Inflammatory macrophage treated with lipopolysaccharide for 1 hour (primary cell): ENCODE measurements around the gene TCF3.
"Not testable (repeated sequence)": the region's sequence is repeated elsewhere in the genome, so short reads cannot be mapped to it uniquely, and the experiment has no call there.

Experiments used
- DNase-seq, 2 donors: peaks; one replicate each; pipeline ENCODE4 v3.0.0-alpha.2; 2020 to 2022

Gene TCF3

DNA sequence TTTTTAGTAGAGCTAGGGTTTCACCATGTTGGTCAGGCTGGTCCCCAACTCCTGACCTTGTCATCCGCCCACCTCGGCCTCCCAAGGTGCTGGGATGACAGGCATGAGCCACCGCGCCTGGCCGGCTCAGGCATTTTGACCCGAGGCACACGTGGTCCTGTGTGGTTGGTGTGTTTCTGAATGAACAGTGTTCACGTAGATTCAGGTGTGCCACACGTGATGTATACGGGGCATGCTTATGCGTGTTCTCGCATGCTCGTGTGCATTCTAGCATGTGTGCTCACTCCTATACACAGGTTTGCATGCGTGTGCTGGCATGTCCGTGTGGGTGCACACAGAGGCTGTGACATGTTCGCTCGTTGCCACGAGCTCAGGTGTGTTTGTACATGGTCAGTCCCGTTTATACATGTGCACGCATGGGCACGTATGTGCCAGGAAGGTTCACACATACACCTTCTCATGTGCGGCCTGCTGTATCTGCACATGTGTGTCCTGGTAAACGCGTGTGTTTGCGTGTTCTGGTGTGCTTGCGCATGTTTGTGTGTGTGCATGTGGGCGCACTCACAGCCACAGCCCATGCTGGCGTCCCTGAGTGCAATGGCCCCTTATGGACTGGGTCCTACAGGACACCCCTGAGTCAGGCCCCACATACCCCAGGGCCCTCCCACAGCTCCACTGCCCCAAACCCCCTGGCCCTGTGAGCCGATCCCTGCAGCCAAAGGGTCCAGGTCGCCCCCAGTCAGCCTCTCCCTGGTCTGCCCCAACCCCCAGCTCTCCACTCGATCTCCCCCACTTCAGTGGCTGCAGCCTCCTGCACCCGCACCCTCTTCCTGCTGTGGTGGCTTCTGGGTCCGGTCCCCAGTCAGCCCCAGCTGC lies 20.6 kb upstream of the TCF3 start:
- DNase-seq: no peak

DNA sequence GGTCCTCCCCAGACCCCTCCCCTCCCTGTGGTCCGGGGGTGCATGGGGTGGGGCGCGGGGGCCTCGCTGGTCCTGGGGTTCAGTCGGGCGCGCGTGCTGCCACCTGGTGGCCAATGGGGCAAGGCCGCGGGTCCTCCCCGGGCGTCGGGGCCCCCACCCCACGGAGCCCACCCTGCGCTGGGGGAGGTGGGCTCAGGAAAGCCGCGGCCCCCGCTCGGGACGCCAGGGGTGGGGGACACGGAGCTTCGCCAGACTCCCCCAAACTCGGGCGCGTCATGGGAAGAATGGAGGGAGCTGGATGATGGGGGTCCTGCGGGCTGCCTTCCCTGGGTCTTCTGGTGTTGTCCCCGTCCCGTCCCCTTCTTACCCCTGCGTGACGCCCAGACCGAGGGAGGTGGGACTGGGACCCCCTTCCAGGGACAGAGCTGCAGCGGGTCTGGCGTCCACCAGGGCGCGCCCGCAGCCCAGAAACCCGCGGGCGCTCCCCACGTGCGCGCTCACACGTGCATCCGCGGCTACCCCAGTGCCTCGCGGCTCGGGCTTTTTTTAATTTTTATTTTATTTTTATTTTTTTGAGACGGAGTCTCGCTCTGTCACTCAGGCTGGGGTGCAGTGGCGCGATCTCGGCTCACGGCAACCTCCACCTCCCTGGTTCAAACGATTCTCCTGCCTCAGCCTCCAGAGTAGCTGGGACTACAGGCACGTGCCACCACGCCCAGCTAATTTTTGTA lies 19.8 kb upstream of the TCF3 start:
- no peak for DNase-seq

DNA sequence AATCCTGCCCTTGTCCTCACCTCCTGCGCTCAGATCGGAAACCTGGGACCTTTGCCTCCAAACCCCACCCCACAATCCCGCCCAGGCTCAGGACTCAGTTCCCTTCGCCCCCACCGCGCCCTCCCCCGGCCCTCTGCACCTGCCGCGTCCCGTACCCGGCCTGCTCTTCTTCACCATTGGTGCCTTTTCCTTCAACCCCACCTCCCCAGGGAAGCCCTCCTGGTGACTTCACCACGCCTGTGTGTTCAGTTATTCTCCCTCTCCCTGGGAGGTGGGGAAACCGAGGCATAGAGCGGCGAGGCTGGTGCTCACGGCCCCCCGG lies 19.3 kb upstream of the TCF3 start:
- DNase-seq: no peak

DNA sequence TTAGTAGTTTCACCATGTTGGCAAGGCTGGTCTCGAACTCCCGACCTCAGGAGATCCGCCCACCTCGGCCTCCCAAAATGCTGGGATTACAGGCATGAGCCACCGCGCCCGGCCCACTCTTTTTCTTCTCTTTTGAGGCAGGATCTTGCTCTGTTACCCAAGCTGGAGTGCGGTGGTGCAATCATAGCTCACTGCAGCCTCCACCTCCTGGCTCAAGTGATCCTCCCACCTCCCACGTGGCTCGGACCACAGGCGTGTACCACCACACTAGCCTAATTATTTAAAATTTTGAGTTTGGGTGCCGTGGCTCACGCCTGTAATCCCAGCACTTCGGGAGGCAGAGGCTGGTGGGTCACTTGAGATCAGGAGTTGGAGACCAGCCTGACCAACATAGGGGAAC lies 18.3 kb upstream of the TCF3 start:
- peak; percentile 59 for DNase-seq

DNA sequence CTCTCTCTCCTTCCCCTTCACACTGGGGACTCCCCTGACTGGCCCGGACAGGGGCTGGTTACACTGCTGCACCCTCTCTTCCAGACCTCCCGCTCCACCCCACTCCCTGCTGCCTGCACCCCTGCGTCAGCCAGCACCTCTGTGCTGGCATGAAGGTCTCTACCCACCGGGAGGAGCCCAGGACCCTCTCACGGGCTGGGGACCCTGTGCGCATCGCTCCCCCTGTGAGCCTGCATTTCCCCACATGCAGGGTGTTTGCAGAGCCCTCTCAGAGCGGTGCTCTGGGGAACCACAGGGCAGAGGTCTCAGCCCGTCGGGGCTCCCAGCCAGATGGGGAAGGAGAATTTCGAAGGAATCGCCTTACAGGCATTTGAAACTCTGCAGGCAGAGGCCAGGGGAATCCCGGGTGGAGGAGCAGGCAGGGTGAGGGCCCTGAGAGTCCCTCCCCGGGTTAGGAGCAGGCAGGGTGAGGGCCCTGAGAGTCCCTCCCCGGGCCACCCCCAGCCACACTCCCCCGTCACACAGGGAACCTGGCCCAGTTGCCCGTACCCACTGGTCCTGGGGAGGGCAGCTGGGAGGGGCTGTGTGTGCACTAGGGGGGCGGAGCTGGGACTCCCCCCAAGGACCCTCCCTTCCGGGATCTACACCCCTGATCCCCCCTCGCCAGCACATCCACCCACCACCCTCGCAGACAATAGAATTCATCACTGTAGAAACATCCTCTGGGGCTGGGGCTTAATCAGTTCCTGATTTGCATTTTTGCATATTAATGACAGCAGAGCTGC lies 16.3 kb upstream of the TCF3 start:
- DNase-seq: peak; percentile 11 to 49

DNA sequence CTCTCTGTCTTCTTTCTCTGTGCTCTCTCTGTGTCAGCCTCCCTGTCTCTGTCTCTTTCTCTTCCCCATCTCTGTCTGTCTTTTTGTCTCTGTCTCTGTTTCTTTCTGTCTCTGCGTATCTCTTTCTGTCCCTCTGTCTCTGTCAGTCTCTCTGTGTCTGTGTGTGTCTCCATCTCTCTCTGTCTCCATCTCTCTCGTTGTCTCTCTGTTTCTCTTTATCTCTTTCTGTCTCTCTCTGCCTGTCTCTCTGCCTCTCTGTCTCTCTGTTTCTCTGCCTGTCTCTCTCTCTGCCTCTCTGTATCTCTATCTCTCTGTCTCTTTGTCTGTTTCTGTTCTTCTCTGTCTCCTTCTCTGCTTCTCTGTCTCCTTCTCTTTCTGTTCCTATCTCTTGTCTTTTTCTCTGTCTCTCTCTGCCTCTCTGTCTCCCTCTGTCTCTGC lies 15.7 kb upstream of the TCF3 start:
- no peak for DNase-seq

DNA sequence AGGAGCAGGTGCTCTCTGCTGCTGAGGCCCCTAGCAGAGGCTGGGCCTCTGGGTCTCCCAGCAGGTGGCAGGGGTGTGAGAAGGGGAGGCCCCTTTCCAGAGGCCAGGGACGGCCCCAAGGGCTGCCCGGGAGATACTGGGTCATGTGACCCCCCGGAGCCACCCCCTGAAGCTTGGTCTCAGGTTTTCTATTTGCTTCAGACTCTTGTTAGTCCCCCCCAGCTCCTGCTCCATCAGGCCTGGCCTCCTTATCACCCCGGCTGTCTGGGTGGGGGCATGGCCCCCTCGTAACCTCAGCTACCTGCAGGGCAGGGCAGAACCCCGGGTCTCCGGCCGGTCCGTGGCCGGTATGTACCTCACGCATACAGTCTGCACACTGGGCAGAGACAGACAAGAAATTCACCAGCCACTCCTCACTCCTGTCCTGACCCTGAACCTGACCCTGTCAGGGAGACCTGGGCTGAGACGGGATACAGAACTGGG lies 13.2 kb upstream of the TCF3 start:
- no peak for DNase-seq

DNA sequence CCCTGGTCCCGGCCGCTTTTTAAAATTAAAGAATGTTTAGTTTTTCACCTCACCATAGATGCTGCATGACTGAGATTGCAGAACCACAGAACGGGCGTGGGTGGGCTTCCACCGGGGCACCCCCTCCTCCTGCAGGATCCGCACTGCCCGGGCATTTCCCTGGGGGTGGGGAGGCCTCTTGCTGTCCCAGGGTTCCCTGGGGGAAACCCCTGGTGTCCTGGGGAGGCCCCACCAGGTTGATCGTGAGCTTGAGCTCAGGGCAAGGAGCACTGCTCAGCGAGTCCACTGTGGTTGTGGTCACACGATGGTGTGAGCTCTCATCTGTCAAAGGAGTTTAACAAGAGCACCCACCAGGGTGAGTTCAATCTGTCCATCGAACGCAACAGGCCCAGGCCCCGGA lies 11.4 kb upstream of the TCF3 start:
- peak in 1 of 2 donors; percentile 59 for DNase-seq

DNA sequence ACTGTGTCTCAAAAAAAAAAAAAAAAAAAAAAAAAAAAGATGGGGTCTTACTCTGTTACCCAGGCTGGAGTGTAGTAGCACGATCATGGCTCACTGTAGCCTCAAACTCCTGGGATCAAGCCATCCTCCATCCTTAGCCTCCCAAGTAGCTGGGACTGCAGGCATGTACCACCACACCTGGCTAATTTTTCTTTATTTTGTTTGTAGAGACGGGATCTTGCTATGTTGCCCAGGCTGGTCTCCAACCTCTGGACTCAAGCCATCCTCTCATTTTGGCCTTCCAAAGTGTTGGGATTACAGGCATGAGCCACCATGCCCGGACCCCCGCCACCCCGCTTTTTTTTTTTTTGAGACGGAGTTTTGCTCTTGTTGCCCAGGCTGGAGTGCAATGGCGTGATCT lies 10.8 kb upstream of the TCF3 start:
- not testable (repeated sequence) for DNase-seq

DNA sequence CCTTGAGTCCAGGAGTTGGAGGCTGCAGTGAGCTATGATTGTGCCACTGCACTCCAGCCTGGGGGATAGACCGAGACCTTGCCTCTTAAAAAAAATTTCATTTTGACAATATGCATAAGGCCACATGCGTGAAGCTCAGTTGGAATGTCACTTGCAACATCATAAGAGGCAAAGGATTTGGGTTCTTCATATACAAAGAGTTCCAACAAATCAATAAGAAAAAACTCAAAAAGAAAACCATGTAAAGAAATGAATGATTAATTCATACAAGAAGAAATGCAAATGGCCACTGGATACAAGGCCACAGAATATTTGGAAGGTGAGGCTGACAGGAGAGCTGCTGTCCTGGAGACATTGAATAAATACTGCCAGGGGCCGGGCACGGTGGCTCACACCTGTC lies 9.6 kb upstream of the TCF3 start:
- DNase-seq: no peak

DNA sequence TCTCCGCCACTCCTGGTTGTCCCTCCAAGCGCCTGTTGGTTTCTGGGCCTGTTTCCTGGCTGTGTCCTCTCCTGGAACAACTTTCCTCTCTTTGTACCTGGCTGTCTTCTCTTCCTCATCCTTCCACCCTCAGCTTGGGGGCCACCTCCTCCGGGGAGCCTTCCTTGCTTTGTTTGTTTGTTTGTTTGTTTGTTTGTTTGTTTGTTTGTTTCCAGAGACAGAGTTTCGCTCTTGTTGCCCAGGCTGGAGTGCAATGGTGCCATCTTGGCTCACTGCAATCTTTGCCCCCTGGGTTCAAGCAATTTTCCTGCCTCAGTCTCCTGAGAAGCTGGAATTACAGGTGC lies 6.6 kb upstream of the TCF3 start:
- DNase-seq: no peak

DNA sequence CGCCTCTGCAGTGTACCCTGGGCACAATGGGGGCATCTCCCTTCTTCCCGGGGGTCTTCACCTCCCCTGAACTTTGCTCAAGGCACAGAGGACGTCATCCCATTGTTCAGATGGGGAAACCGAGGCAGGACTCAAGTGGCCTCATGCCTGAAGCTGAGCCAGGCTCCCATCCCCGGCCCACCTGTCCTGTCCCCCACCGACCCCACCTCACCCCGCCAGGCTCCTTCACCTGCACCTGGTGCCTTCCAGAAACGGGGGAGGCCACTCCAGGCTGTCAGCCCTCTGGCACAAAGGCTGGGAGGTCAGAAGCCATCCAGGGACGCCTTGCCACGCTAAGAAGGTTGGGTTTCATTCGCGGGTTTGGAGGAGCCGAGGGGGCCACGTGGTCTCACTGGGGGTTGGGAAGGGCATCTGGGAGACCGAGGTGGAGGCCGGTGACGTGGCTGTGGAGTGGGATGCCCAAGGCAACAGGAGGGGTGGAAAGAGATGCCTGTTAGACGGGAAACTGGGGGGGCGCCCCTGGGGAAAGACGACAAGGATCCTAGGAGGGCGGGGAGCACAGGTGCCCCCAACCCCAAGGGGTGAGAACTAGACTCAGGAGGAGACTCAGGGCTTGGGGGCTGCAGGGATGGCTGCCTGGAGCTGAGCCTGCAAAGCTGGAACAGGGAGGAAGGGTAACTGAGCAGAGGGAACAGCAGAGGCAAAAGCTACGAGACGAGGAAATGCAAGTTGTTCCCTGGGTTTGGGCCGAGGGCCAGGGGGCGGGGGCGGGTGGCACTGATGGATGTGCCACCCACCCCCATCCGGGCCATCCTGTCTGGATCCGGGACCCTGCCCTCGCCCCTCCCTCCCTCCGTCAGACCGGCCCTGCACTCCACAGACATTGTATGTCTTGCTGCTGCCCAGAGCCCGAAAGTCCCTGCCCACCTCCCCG lies 6.0 kb upstream of the TCF3 start:
- no peak for DNase-seq

DNA sequence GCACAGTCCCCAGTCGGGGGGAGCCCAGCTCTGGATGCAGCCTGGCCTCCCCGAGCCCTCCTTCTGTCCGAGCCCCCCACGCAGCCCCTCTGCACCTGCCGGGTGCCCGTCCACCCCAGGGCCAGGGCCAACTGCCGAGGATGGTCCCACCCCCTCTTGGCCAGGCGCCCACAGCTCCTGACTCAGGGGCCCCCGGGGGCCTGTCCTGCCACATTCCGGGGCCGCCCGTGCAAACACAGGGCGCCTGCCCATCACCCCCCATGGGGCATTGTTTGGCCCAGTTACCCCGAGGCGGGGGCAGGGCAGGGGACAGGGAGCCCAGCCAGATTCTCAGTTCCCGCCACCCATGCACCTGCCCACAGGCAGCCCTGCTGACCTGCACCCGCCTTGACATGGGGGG lies 5.3 kb upstream of the TCF3 start:
- DNase-seq: no peak

DNA sequence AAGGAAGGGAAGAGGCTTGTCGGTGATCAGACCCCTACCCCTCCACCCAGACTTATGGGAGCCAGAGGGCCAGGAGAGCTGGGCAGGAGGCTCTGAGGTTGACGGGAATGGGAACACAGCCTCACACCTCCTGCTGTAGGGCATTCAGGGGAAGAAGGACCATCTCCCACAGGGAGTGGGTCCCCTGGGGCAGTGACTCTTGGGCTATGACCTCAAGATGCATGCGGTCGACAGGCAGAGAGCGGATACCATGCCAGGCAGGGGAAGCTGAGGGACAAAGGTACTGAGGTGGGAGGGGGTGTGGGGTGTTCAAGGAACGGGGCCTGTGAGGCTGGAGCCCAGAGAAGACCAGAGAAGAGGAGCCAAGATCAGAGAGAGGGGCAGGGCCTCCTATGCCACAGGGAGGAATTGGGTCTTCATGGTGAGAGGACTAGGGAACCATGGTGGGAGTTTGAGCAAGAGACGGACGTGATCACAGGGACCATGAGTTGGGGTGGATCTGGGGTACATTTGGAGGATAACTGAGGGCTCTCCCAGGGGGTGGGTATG lies 4.6 kb upstream of the TCF3 start:
- no peak for DNase-seq

DNA sequence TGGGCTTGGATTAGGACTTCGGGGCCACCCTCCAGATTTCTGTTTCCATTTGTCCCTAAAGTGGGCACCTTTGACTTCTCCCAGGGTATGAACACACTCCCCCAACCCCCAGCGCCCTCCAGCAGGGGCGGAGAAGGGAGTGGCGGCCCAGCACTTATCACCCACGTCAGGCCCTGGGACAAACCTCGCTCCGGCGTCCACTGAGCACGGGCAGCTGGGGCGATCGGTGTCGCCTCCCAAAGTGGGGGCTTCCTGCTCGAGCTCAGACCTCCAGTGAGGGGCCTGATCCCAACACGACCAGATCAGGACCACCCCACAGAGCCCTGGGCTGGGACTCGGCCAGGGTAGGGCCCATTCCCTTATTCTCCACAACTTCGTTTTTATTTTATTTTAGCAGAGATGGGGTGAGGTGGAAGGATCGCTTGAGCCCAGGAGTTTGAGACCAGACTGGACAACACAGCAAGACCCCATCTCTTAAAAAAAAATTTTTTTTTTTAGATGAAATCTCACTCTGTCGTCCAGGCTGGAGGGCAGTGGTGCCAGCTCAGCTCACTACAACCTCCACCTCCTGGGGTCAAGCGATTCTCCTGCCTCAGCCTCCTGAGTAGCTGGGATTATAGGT lies 3.7 kb upstream of the TCF3 start:
- no peak for DNase-seq

DNA sequence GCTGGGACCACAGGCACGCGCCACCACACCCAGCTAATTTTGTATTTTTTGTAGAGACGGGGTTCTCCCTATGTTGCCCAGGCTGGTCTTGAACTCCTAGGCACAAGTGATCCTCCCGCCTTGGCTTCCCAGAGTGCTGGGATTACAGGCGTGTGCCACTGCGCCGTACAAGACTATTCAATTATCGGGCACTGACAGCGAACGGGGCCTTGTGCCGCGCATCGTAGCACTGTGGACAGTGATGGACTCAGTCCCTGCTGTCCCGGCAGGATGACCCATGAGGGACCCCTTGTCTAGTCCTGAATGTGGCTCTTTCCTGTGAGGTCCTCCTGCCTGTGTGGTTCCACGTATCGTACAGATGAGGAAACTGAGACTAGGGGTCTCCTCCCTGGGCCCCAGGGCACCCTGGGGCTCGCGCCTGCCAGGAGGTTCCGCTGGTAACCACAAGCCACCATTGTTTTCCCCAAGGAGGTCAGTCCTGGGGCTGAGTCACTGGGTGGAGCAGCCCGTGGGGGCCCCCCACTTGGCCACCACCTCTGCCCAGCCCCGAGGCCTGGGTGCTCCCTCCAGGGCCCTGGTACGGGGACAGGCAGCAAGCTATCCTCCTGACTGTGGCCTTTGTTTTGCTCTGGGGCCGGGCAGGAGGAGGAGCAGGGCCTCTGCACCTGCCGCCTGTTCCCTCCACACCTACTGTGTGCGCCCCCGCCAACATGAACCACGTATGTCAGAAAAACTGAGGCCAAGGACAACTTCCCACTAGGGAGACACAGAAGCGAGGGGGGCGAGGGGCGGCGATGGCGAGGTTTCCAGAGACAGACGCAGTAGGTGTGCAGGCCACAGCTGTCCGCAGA lies 2.9 kb upstream of the TCF3 start:
- no peak for DNase-seq

DNA sequence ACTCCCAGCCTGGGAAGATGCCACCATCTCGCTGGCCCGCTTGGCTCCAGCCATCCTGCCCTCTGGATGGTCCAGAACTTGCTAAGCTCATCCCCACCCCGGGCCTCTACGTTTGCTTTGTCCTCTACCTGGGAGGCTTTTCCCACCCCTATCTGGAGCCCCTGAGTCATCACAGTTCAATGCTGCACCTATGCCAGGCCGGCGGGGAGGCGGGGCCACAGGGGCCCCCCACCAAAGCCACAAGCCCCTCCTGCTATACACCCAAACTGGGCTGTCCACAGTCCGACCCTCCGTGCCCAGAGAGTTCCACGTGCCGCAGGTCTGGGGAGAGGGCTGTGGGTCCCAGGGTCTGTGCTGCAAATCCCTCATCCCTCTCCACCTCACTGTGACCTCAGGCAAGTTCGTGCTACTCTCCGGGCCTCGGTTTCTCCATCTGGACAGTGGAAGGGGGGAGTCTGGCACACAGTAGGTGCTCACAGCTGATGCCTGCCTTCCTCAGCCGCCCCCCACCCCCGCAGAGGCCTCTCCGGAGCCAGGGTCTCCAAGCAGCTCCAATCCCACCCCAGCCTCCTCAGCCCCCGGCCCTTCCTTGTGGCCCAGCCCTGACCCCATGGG lies 1.9 kb upstream of the TCF3 start:
- DNase-seq: no peak

DNA sequence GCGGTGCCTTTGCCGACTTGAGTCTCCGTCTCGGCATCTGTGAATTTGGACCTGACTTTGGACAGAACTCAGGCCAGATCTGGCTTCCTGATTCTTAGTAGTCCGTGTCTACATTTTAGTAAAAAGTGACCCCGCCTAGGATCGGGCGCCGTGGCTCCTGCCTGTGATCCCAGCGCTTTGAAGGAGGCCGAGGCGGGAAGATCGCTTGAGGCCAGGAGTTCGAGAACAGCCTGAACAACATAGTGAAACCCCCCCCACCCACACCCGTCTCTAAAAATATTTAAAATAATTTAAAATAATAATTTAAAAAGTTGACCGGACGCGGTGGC lies 849 bp upstream of the TCF3 start:
- DNase-seq: no peak

DNA sequence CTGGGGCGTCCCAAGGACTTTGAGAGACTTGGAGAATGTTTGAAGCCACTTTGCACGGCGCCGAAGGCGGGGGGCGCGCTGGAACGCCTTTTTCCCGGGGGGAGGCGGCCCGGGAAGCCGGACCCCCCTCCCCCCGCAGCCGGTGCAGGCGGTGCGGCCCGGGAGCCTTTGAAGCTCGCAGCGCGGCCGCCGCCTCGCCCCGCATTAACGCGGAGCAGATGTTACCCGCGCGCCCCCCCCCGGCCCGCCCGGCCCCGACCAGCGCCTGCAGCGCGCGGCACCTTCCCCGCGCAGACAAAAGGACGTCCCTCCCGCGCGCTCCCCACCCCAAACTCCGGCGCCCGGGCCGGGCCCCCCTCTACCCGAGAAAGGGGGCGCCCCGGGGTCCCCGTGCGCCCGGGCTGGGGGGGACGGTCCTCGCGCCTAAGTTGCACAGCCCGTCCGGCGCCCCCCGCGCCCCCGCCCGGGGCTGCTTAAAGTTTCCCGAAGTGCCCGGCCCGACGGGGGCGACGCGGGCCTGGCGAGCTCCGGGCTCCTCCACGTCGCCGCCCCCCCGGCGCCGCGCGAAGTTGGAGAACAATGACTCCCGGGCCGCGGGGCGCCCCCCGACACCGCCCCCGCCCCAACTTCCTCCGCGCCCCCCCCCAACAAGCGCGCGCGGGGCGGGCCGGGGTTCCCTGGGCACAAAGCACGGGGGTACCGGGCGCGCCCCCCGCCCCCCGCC lies 685 bp downstream of the TCF3 start:
- peak in 1 of 2 donors; percentile 14 for DNase-seq
